Progenitor cell of endocrine pancreas (in vitro differentiated cells): ENCODE results near the gene SUMF1. TPM values are rescaled to one million over a fixed set of nuclear protein-coding genes. Genes with fewer than 3 reads are reported as not detected.

Experiments used
- DNase-seq: peaks from one replicate; pipeline ENCODE4 v3.0.0; 2021; ENCODE audit warnings: low spot score; ENCODE audit not compliant: unreplicated experiment
- H3K27ac Mint-ChIP-seq: 2 replicates; pipeline ENCODE4 v1.8.0; 2021; ENCODE audit warnings: mild to moderate bottlenecking, moderate library complexity, mixed read lengths
- H3K27me3 Mint-ChIP-seq: 2 replicates; pipeline ENCODE4 v1.8.0; 2021; ENCODE audit warnings: mixed read lengths
- H3K36me3 Mint-ChIP-seq: 2 replicates; pipeline ENCODE4 v1.8.0; 2022; ENCODE audit warnings: mixed read lengths; ENCODE audit not compliant: insufficient read depth
- H3K4me1 Mint-ChIP-seq: 2 replicates; pipeline ENCODE4 v1.8.0; 2021; ENCODE audit warnings: low read depth, mixed read lengths
- H3K4me3 Mint-ChIP-seq: 2 replicates; pipeline ENCODE4 v1.8.0; 2021; ENCODE audit warnings: low read depth, mild to moderate bottlenecking, moderate library complexity, mixed read lengths
- H3K9me3 Mint-ChIP-seq: 2 replicates; pipeline ENCODE4 v1.8.0; 2021; ENCODE audit warnings: low read depth, mixed read lengths
- CTCF ChIP-seq: fragments of 200-600 bp; sonication (generic); IDR thresholded peaks from one replicate; pipeline ENCODE4 v1.5.0; 2021; ENCODE audit warnings: antibody characterized with exemption, mild to moderate bottlenecking; ENCODE audit not compliant: unreplicated experiment
- total RNA-seq: library from RNA; stranded (reverse); gene quantifications from 2 replicates; pipeline ENCODE4 v1.2.1, GENCODE V29; 2021

Gene SUMF1
- total RNA-seq, 1 donor from 2014 or later = 25.0 TPM

- Mint-ChIP-seq H3K36me3 (peaks cover 9% of the 10 kb centered on the region), H3K4me1 (peaks cover 5% of the 10 kb centered on the region), H3K9me3 (no peaks in the 10 kb centered on the region), H3K27ac (no peak overlapping the region), H3K27me3 (no peaks in the 10 kb centered on the region), H3K4me3 (no peak overlapping the region)
- TF ChIP-seq CTCF = no peak
- no peak for DNase-seq
Observed at GRCh38 chr3:4438296-4438695, 28.8 kb downstream of the SUMF1 start.

DNA sequence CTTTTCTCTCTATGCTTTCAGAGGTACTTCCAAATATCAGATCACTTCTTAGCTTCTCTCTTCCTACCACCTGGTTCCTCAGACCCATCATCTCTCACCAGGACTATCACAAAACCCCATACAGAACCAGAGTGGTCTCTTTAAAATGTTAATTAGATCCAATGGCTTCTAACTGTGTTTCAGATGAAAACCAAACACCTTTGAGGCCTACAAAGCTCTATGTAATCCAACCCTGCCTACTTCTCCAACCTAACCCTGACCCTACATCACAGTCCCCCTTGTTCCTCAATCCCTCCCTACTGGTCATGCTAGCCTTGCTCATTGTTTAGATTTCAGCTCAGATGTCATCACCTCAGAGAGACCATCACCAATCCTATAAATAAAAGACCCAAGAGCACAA is 34.8 kb downstream of the SUMF1 start:
- Mint-ChIP-seq H3K9me3 (peaks cover 12% of the 10 kb centered on the region), H3K27me3 (no peaks in the 10 kb centered on the region), H3K36me3 (peaks cover 19% of the 10 kb centered on the region), H3K4me1 (peaks cover 6% of the 10 kb centered on the region), H3K4me3 (no peak overlapping the region), H3K27ac (no peak overlapping the region)
- DNase-seq = no peak
- no peak for TF ChIP-seq CTCF

GRCh38 chr3:4429648-4430350 is 37.3 kb downstream of the SUMF1 start:
- peaks cover 12% of the 10 kb centered on the region for H3K9me3 Mint-ChIP-seq
- no peak for DNase-seq
- no peak overlapping the region for H3K27ac Mint-ChIP-seq
- no peak for TF ChIP-seq CTCF
- H3K4me3 Mint-ChIP-seq = no peak overlapping the region
- no peaks in the 10 kb centered on the region for H3K27me3 Mint-ChIP-seq
- peaks cover 16% of the 10 kb centered on the region for H3K36me3 Mint-ChIP-seq
- peaks cover 15% of the 10 kb centered on the region for H3K4me1 Mint-ChIP-seq

GRCh38 chr3:4426782-4427344 is 40.2 kb downstream of the SUMF1 start:
- no peak for DNase-seq
- H3K4me3 Mint-ChIP-seq = no peak overlapping the region
- H3K36me3 Mint-ChIP-seq = peaks cover 7% of the 10 kb centered on the region
- no peak for TF ChIP-seq CTCF
- peaks cover 11% of the 10 kb centered on the region for H3K4me1 Mint-ChIP-seq
- peaks cover 6% of the 10 kb centered on the region for H3K9me3 Mint-ChIP-seq
- H3K27me3 Mint-ChIP-seq = no peaks in the 10 kb centered on the region
- no peak overlapping the region for H3K27ac Mint-ChIP-seq

DNA sequence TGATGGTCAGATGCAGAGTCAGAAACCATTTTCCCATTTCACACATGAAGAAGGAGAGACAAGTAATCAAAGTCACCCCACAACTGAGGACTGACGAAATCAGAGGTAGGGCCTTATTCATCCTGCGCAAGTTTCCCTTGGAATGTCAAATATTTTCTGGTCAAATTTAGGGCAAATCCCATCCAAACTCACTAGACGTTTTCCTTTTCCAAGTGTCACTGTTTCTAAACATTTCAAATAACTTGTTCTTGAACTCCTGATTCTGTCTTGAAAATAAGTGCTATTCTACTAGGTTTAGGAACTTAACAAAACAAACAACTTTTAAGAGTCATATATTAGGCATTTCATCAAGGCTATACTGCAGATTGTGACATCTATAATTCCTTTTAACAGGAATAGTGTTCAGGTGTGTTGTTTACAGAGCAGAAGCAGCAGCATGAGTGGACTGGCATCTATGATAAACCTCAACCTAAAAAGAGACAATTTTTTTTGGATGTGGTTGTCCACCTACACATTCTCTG is 40.7 kb downstream of the SUMF1 start:
- DNase-seq = no peak
- H3K4me3 Mint-ChIP-seq = no peak overlapping the region
- H3K27me3 Mint-ChIP-seq = no peaks in the 10 kb centered on the region
- peaks cover 11% of the 10 kb centered on the region for H3K4me1 Mint-ChIP-seq
- H3K27ac Mint-ChIP-seq = no peak overlapping the region
- peaks cover 2% of the 10 kb centered on the region for H3K36me3 Mint-ChIP-seq
- H3K9me3 Mint-ChIP-seq = peaks cover under 1% of the 10 kb centered on the region
- TF ChIP-seq CTCF = no peak
